Immature natural killer cell (primary cell): ENCODE measurements around the gene UBE2S. TPM values are rescaled to one million over a fixed set of nuclear protein-coding genes. Genes with fewer than 3 reads are reported as not detected.

Experiments used
- DNase-seq, 3 donors: peaks; one replicate each; pipeline ENCODE4 v3.0.0; 2022; ENCODE audit warnings: mixed read lengths in 1 of 3
- H3K27ac Mint-ChIP-seq, 6 donors: one replicate each; pipeline ENCODE4 v1.8.0; 2020; ENCODE audit warnings: mixed read lengths in 6 of 6, mild to moderate bottlenecking in 5 of 6, inconsistent platforms in 4 of 6, moderate library complexity in 3 of 6
- H3K27me3 Mint-ChIP-seq, 3 donors: one replicate each; pipeline ENCODE4 v1.8.0; 2020 to 2021; ENCODE audit warnings: low read depth in 3 of 3, mild to moderate bottlenecking in 3 of 3, mixed read lengths in 3 of 3, moderate library complexity in 3 of 3, inconsistent platforms in 1 of 3
- H3K36me3 Mint-ChIP-seq, 3 donors: one replicate each; pipeline ENCODE4 v1.8.0; 2020; ENCODE audit warnings: mixed read lengths in 3 of 3, inconsistent platforms in 2 of 3, mild to moderate bottlenecking in 2 of 3
- H3K4me1 Mint-ChIP-seq, 2 donors: one replicate each; pipeline ENCODE4 v1.8.0; 2020; ENCODE audit warnings: inconsistent platforms in 2 of 2, mild to moderate bottlenecking in 2 of 2, mixed read lengths in 2 of 2, moderate library complexity in 1 of 2
- H3K4me3 Mint-ChIP-seq, 5 donors: one replicate each; pipeline ENCODE4 v1.8.0; 2020; ENCODE audit warnings: mild to moderate bottlenecking in 5 of 5, mixed read lengths in 5 of 5, inconsistent platforms in 3 of 5, moderate library complexity in 3 of 5
- H3K9me3 Mint-ChIP-seq, 6 donors: one replicate each; pipeline ENCODE4 v1.8.0; 2020; ENCODE audit warnings: mild to moderate bottlenecking in 6 of 6, mixed read lengths in 6 of 6, inconsistent platforms in 4 of 6, moderate library complexity in 3 of 6
- polyA plus RNA-seq, 3 donors: library from polyadenylated mRNA; unstranded; fragments of 300-500 nt; fragmentation: Illumina TruSeq; gene quantifications; one replicate each; pipeline ENCODE4 v1.2.3, GENCODE V29; 2021

UBE2S gene
- polyA plus RNA-seq, 3 donors from 2014 or later = 40.2 to 72.1 (median 47.0) TPM

DNA sequence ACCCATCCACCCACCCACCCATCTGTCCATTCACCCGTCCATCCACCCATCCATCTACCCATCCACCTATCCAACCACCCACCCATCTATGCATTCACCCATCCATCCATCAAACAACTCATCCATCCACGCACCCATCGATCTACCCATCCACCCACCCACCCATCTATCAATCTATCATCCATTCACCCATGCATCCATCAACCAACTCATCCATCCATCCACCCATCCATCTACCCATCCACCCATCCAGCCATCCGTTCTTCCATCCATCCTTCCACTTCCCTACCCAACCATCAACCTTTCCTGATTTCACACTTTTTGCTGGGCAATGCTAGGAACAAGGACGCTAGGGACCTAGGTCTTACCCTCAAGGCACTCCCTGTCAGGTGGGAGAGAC, 25.6 kb downstream of the UBE2S start:
- Mint-ChIP-seq H3K27ac (peak overlapping the region in 1 of 6 donors; percentile 6), H3K9me3 (no peaks in the 10 kb centered on the region), H3K36me3 (peaks cover 2 to 8% (median 3%) of the 10 kb centered on the region in 3 donors), H3K4me1 (peaks cover 39 to 41% of the 10 kb centered on the region in 2 donors), H3K4me3 (peak overlapping the region in 4 of 5 donors; percentile 66 to 83 (median 74)), H3K27me3 (peaks cover 13 to 20% (median 15%) of the 10 kb centered on the region in 3 donors)
- no peak for DNase-seq

DNA sequence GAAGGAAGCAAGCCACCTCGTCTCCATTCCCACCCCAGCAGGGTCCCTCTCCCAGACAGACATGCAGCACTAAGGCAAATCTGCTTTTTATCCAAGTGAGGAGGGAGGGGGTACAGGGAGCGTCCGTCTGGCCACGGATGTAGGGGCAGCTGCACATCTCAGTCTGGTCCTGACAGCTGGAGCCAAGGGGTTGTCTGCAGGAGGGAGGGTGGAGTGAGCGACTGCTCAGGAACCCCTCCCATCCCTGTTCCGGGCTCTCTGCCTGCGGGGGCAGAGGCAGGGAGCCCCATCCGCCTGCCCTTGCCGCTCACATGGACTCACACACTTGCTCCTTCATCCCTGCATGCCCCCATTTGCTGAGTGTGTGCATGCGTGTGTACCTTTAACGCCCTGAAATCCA, 28.4 kb downstream of the UBE2S start:
- Mint-ChIP-seq H3K27ac (no peak overlapping the region), H3K4me1 (peaks cover 15 to 17% of the 10 kb centered on the region in 2 donors), H3K9me3 (no peaks in the 10 kb centered on the region), H3K4me3 (no peak overlapping the region), H3K36me3 (peaks cover 0 to 2% (median 0%) of the 10 kb centered on the region in 3 donors), H3K27me3 (peaks cover 2 to 6% (median 2%) of the 10 kb centered on the region in 3 donors)
- DNase-seq = no peak

GRCh38 chr19:55377356-55378131, 30.0 kb downstream of the UBE2S start:
- Mint-ChIP-seq H3K9me3 (no peaks in the 10 kb centered on the region), H3K27ac (no peak overlapping the region), H3K27me3 (peaks cover 3 to 11% (median 4%) of the 10 kb centered on the region in 3 donors), H3K36me3 (peaks cover 0 to 2% (median 0%) of the 10 kb centered on the region in 3 donors), H3K4me1 (peaks cover 6 to 8% of the 10 kb centered on the region in 2 donors), H3K4me3 (no peak overlapping the region)
- no peak for DNase-seq

DNA sequence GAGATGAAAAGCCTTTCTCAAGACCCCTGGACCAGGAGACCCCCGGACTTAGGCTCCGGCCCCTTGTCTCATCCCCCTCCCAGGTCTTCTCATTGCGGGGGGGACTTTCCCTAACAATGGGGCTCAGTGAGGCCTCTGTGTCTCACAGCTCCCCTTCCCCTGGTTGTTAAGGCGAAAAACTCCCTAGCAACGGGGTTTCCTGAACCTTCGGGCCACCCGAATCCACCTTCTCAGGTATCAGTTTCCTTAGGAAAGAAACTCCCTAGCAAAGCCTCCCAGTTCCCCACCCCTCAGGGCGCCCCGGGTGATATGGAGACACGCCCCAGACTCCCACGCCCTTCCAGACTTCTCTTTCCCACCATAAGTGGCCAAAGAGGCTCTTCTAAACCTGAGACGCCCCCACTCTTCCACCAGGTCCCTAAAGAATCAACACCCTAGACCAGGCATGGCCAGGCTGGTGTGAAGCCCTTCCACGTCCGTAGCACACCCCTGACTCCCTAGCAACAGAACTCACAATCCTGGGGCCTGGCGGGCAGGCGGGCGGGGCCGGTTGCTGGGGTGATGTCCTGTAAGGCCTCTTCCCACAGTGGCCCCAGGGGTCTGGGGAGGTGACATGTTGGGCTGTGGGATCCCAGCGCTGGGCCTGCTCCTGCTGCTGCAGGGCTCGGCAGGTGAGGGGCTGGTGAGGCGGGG, 31.2 kb downstream of the UBE2S start, which contains the start of gene TMEM190:
Gene TMEM190, plus strand, starts transcription at position 586 of the 693 bp plus-strand sequence. Its CDS starts 28 bp downstream, at position 614.
- peaks cover 6 to 14% (median 7%) of the 10 kb centered on the region in 3 donors for H3K27me3 Mint-ChIP-seq
- H3K4me3 Mint-ChIP-seq = no peak within 1 kb of the TSS
- no peak within 1 kb of the TSS for H3K27ac Mint-ChIP-seq
- no peaks in the 10 kb centered on the region for H3K4me1 Mint-ChIP-seq
- H3K36me3 Mint-ChIP-seq = peaks cover 0 to 2% (median 0%) of the 10 kb centered on the region in 3 donors
- DNase-seq = no peak
- H3K9me3 Mint-ChIP-seq = no peaks in the 10 kb centered on the region

- DNase-seq = no peak
- Mint-ChIP-seq H3K27me3 (peaks cover 11 to 18% (median 15%) of the 10 kb centered on the region in 3 donors), H3K27ac (no peak overlapping the region), H3K9me3 (no peaks in the 10 kb centered on the region), H3K4me1 (peaks cover 0 to 6% of the 10 kb centered on the region in 2 donors), H3K36me3 (no peaks in the 10 kb centered on the region), H3K4me3 (no peak overlapping the region)
Measured at GRCh38 chr19:55373993-55374757, 33.4 kb downstream of the UBE2S start.

DNA sequence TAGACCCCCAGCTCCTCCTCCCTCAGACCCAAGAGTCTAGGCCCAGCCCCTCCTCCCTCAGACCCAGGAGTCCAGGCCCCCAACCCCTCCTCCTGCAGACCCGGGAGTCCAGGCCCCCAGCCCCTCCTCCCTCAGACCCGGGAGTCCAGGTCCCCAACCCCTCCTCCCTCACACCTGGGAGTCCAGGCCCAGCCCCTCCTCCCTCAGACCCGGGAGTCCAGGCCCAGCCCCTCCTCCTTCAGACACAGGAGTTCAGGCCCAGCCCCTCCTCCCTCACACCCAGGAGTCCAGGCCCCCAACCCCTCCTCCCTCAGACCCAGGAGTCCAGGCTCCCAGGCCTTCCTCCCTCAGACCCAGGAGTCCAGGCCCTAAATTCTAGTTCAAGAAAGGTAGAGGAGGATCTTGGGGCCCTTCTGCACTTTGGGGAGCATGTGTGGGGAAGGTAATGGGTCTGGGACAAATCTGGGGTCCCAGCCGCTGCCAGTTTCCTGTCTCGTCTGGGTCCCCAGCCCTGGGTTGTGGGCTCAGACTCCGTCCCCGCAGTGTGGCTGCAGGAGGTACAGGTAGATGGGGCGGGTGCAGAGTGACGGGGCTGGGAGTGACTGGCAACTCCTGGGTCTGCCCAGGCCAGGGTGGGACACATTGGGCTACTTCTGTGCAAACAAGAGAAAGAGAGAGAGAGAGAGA, 34.1 kb downstream of the UBE2S start:
- Mint-ChIP-seq H3K27ac (no peak overlapping the region), H3K36me3 (no peaks in the 10 kb centered on the region), H3K4me1 (peaks cover 0 to 6% of the 10 kb centered on the region in 2 donors), H3K4me3 (no peak overlapping the region), H3K9me3 (no peaks in the 10 kb centered on the region), H3K27me3 (peaks cover 11 to 20% (median 17%) of the 10 kb centered on the region in 3 donors)
- no peak for DNase-seq

DNA sequence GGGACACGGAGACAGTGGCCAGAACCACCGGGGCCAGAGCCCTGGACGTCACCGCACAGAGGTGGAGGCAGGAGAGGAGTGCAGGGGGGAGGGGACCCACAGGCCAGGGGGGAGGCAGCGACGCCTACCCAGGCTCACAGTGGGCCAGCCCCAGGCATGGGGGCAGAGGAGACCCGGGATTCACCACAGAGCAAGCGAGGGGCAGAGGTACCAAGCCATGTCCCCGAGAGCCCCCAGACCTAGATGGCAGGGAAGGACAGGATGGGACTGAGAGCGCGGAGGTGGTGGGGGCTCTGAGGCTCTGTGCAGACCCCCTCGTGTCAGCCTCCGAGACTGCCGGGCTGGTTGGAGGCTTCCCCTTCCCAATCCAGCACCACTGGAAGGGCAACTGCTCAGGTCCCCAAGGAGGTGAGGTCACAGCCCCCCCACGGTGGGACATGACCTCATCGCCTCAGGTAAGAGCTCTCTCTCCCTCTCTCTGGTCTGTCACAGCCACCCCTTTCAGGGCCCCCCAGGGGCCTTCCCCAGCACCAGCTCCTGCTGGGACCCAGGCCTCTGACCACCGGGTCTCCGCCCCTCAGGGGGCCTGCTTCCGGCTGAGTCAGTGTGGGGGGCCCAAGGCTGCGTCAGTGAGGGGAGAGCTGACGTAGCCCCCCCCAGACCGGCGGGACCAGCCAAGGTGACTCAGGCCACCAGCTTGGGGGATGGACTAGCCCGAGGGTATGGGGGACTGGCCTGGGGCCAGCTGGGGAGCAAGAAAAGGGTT, 35.1 kb downstream of the UBE2S start:
- peaks cover 0 to 6% of the 10 kb centered on the region in 2 donors for H3K4me1 Mint-ChIP-seq
- DNase-seq = no peak
- H3K36me3 Mint-ChIP-seq = no peaks in the 10 kb centered on the region
- H3K27me3 Mint-ChIP-seq = peaks cover 11 to 20% (median 17%) of the 10 kb centered on the region in 3 donors
- no peak overlapping the region for H3K4me3 Mint-ChIP-seq
- no peak overlapping the region for H3K27ac Mint-ChIP-seq
- no peaks in the 10 kb centered on the region for H3K9me3 Mint-ChIP-seq

DNA sequence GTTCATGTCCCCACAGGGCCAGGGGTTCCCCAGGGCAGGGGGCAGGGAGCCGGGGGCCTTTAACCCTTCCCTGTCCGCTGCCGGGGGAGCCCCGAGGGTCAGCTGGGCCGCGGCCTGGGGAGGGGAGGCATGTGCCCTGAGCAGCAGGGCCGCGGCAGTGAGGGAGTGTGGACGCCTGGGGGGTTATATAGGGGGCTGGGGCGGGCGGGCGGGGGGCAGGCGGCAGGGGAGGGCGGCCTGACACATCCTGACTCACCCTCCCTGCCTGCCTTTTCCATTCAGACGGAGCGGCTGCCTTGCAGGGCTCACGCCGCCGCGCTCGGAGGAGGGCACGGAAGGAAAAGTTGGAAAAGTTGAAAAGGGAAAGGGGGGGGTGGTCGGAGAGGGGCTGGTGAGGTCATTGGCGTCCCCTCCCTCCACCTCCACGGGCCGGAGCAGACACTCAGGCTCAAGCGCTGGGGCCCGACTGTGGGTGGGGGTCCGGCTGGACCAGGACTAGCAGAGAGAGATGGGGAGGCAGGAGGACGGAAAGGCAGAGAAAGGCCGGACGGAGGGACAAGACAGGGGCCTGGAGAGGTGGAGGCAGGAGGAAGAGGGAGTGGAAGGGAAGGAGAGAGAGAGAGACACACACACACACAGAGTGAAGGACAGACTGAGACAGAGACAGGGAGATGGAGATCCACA, 37.1 kb downstream of the UBE2S start, which contains the start of gene IL11:
Gene IL11, minus strand, starts transcription at position 159 of the 684 bp plus-strand sequence. Its CDS starts 153 bp downstream, at position 6.
- Mint-ChIP-seq H3K36me3 (no peaks in the 10 kb centered on the region), H3K4me3 (peak within 1 kb of the TSS in 4 of 5 donors; percentile 47 to 78 (median 65)), H3K9me3 (no peaks in the 10 kb centered on the region), H3K4me1 (peaks cover 0 to 6% of the 10 kb centered on the region in 2 donors), H3K27ac (no peak within 1 kb of the TSS), H3K27me3 (peaks cover 14 to 18% (median 15%) of the 10 kb centered on the region in 3 donors)
- no peak for DNase-seq

GRCh38 chr19:55369653-55370304, 37.8 kb downstream of the UBE2S start:
- Mint-ChIP-seq H3K4me3 (peak overlapping the region in 4 of 5 donors; percentile 47 to 78 (median 65)), H3K4me1 (peaks cover 0 to 6% of the 10 kb centered on the region in 2 donors), H3K27ac (no peak overlapping the region), H3K9me3 (no peaks in the 10 kb centered on the region), H3K36me3 (no peaks in the 10 kb centered on the region), H3K27me3 (peaks cover 14 to 21% (median 15%) of the 10 kb centered on the region in 3 donors)
- DNase-seq = no peak

- Mint-ChIP-seq H3K4me3 (peak overlapping the region in 1 of 5 donors; percentile 17), H3K4me1 (peaks cover 0 to 6% of the 10 kb centered on the region in 2 donors), H3K9me3 (no peaks in the 10 kb centered on the region), H3K36me3 (no peaks in the 10 kb centered on the region), H3K27ac (no peak overlapping the region), H3K27me3 (peaks cover 13 to 21% (median 15%) of the 10 kb centered on the region in 3 donors)
- DNase-seq = no peak
Measured at GRCh38 chr19:55368701-55369563, 38.7 kb downstream of the UBE2S start.

- Mint-ChIP-seq H3K27me3 (peaks cover 9 to 19% (median 13%) of the 10 kb centered on the region in 3 donors), H3K4me1 (peaks cover 0 to 6% of the 10 kb centered on the region in 2 donors), H3K9me3 (no peaks in the 10 kb centered on the region), H3K27ac (no peak overlapping the region), H3K4me3 (no peak overlapping the region), H3K36me3 (no peaks in the 10 kb centered on the region)
- DNase-seq = no peak
Measured at GRCh38 chr19:55368106-55368505, 39.5 kb downstream of the UBE2S start.
